HEK293T (cell line): Measurements from ENCODE around the gene LDHB.

ENCODE experiments used
- BHLHE40 ChIP-seq: fragments of 450-650 bp; IDR thresholded peaks from 2 replicates; pipeline ENCODE4 v1.6.1; 2016; ENCODE audit warnings: mild to moderate bottlenecking, moderate library complexity, borderline replicate concordance
- FOXA1 ChIP-seq: fragments of 450-650 bp; IDR thresholded peaks from 2 replicates; pipeline ENCODE4 v1.6.1; 2016; ENCODE audit warnings: mild to moderate bottlenecking
- FOXK2 ChIP-seq: fragments of 450-650 bp; IDR thresholded peaks from 2 replicates; pipeline ENCODE4 v1.6.1; 2016; ENCODE audit warnings: mild to moderate bottlenecking
- FOXM1 ChIP-seq: fragments of 450-650 bp; IDR thresholded peaks from 2 replicates; pipeline ENCODE4 v1.6.1; 2017; ENCODE audit warnings: mild to moderate bottlenecking, borderline replicate concordance
- LEF1 ChIP-seq: fragments of 450-650 bp; IDR thresholded peaks from 2 replicates; pipeline ENCODE4 v1.6.1; 2017; ENCODE audit warnings: mild to moderate bottlenecking, borderline replicate concordance
- SP1 ChIP-seq: fragments of 450-650 bp; IDR thresholded peaks from 2 replicates; pipeline ENCODE4 v1.6.1; 2017
- TARDBP ChIP-seq: fragments of 450-650 bp; IDR thresholded peaks from 2 replicates; pipeline ENCODE4 v1.6.1; 2016

- no peak for TF ChIP-seq FOXK2
- no peak for TF ChIP-seq FOXA1
- TF ChIP-seq SP1, result no peak
- no peak for TF ChIP-seq LEF1
- no peak for TF ChIP-seq TARDBP
- TF ChIP-seq BHLHE40, result no peak
- no peak for TF ChIP-seq FOXM1
These were observed 23.4 kb downstream of the LDHB start for GRCh38 chr12:21634245-21634644.
